Heart left ventricle (tissue), 16 donors: ENCODE data around the gene GTF3A. TPM values are rescaled to one million over a fixed set of nuclear protein-coding genes. Genes with fewer than 3 reads are reported as not detected.
"Not testable (repeated sequence)": the region's sequence is repeated elsewhere in the genome, so short reads cannot be mapped to it uniquely, and the experiment has no call there.

Experiments used
- ATAC-seq, 4 donors: fragments of 200-7000 bp; cut with Tn5 transposase; one replicate each; pipeline ENCODE4 v1.9.1; 2020 to 2022; ENCODE audit warnings: moderate library complexity in 4 of 4, mild to moderate bottlenecking in 3 of 4, moderate number of reproducible peaks in 1 of 4
- DNase-seq, 5 donors: peaks; one replicate each; pipeline ENCODE4 v3.0.0-alpha.2; 2020
- H3K27ac ChIP-seq, 12 donors: fragments of 200-600 bp; sonication (generic) in 4 of 12; one replicate each; pipeline versions ENCODE4 v1.5.0 to v1.8.0; 2016 to 2022; ENCODE audit warnings: mild to moderate bottlenecking in 2 of 12
- H3K27me3 ChIP-seq, 9 donors: fragments of 200-600 bp; sonication (generic) in 2 of 9; one replicate each; pipeline versions ENCODE4 v1.5.1 to v1.8.0; 2016 to 2022; ENCODE audit warnings: mild to moderate bottlenecking in 3 of 9
- H3K36me3 ChIP-seq, 9 donors: fragments of 200-600 bp; sonication (generic) in 2 of 9; one replicate each; pipeline versions ENCODE4 v1.5.0 to v1.8.0; 2018 to 2022; ENCODE audit warnings: mild to moderate bottlenecking in 2 of 9
- H3K4me1 ChIP-seq, 12 donors: fragments of 200-600 bp; sonication (generic) in 4 of 12; one replicate each; pipeline versions ENCODE4 v1.5.0 to v1.8.0; 2016 to 2022; ENCODE audit warnings: mild to moderate bottlenecking in 3 of 12
- H3K4me3 ChIP-seq, 12 donors: fragments of 200-600 bp; sonication (generic) in 4 of 12; one replicate each; pipeline versions ENCODE4 v1.5.0 to v1.8.0; 2017 to 2022; ENCODE audit warnings: mild to moderate bottlenecking in 9 of 12, moderate library complexity in 4 of 12
- H3K9me3 ChIP-seq, 12 donors: fragments of 200-600 bp; sonication (generic) in 4 of 12; one replicate each; pipeline versions ENCODE4 v1.5.0 to v1.8.0; 2016 to 2022; ENCODE audit warnings: mild to moderate bottlenecking in 1 of 12
- CTCF ChIP-seq, 12 donors: fragments of 200-600 bp; sonication (generic) in 4 of 12; IDR thresholded peaks; one replicate each; pipeline versions ENCODE4 v1.5.0 to v1.8.0; 2018 to 2022; ENCODE audit warnings: antibody characterized with exemption in 12 of 12, mild to moderate bottlenecking in 5 of 12
- POLR2A ChIP-seq, 2 donors: fragments of 450-650 bp; IDR thresholded peaks; one replicate each; pipeline ENCODE4 v1.6.1; 2017; ENCODE audit warnings: antibody characterized with exemption in 2 of 2, mild to moderate bottlenecking in 2 of 2, moderate library complexity in 2 of 2
- WGBS, 4 donors: extraction: QIAGEN DNeasy Blood & Tissue Kit in 2 of 4; methylation state at CpG; one replicate each; pipeline versions ENCODE4 v1.1.5 to v1.1.7; 2013 to 2018; 5-methylcytosine and 5-hydroxymethylcytosine counted together
- intact Hi-C, 10 donors: fragments of 100-400 bp; cut with DNase I; formaldehyde crosslinking; loops; one replicate each; pipeline versions ENCODE4 v1.11.1 to v1.14.2; 2022
- polyA plus RNA-seq, 2 donors: library from polyadenylated mRNA; stranded (reverse); fragments of 200-250 nt; gene quantifications; one replicate each; pipeline ENCODE4 v1.2.3, GENCODE V29; 2013
- total RNA-seq, 9 donors: library from RNA; depleted of rRNA in 2 of 9; stranded (reverse); fragments of >200 nt in 2 of 9; fragmentation: NEBNext Ultra II Directional in 3 of 9; extraction: Animal tissue kit (Norgen Biotek cat#: 25700) in 3 of 9; gene quantifications; one replicate each; pipeline versions ENCODE4 v1.1.0 to v1.2.4, GENCODE V29; 2016 to 2023
- donor health status: ischemic (EF 13 %, LVEDD 7.1; RV severe dilation, severe dysfunction).
- donor health status: healthy with polysubstance abuse.
- donor health status: DM: no; HTN: yes; CAD: no.
- donor health status: DM: no; HTN: no; CAD: no.
- donor health status: ischemic (EF 25% LVEDD 6.9; RV normal size, moderate dysfunction).
- donor health status: ischemic (EF 25% LVEDD 5.7; RV mildly dilated, moderate dysfunction).
- donor health status: healthy.
- donor health status: DM: yes; HTN: yes; CAD: no.
- donor health status: ischemic (EF 35%, LVEDD 5.7; RV mildly dilated, moderate dysfunction).
- donor health status: nonischemic (EF 11% LVEDD 7.7; RV severe dilation, severe dysfunction).
- donor health status: DM: yes; HTN: yes; CAD: no.
- donor health status: PGD.
- donor health status: ischemic (EF 29% LVEDD 5.4; RV normal size, mild dysfunction).
- donor health status: nonischemic (EF 23%, LVEDD 6.1; RV moderate dilation, normal function).

GTF3A gene
- total and polyA plus RNA-seq, 11 donors, result 138 to 593 (median 201) TPM

GRCh38 chr13:27398360-27398759, 26.1 kb upstream of the GTF3A start:
- Histone ChIP-seq H3K36me3 (no peaks in the 10 kb centered on the region), H3K27ac (no peak overlapping the region), H3K9me3 (no peaks in the 10 kb centered on the region), H3K4me1 (peaks cover 0 to 13% (median 3%) of the 10 kb centered on the region in 12 donors), H3K4me3 (no peak overlapping the region), H3K27me3 (peaks cover 0 to 9% (median 0%) of the 10 kb centered on the region in 9 donors)
- intact Hi-C loops, result no loop called here
- TF ChIP-seq POLR2A (IDR thresholded peaks at IDR 0.05) (no peak), CTCF (IDR thresholded peaks at IDR 0.05) (no peak)
- WGBS, 4 donors, result 65 to 74% (median 69%) methylated on average over 4 of the region's 4 CpGs
- DNase-seq (no peak), ATAC-seq (no peak)

DNA sequence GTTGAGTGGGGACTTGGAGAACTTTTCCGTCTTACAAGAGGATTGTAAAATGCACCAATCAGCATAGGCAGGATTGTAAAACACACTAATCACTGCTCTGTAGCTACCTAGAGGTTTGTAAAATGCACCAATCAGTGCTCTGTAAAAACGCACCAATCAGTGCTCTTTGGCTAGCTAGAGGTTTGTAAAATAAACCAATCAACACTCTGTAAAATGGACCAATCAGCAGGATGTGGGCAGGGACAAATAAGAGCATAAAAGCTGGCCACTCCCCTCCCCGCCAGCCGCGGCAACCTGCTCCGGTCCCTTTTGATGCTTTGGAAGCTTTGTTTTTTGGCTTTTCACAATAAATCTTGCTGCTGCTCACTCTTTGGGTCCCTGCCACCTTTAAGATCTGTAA, 24.0 kb upstream of the GTF3A start:
- H3K4me1 ChIP-seq, result peaks cover 0 to 13% (median 9%) of the 10 kb centered on the region in 12 donors
- H3K4me3 ChIP-seq, H3K36me3 ChIP-seq, H3K27ac ChIP-seq, ATAC-seq, H3K9me3 ChIP-seq, DNase-seq, H3K27me3 ChIP-seq: not testable (repeated sequence)
- intact Hi-C loops, result loop anchor here in 2 of 10 donors (10.0 kb wide), 2 partner anchors 134 to 384 kb away; no protein-coding TSS in a partner anchor
- WGBS, 4 donors, result 79 to 95% (median 86%) methylated on average over 6 of the region's 6 CpGs

GRCh38 chr13:27401210-27401609, 23.2 kb upstream of the GTF3A start:
- intact Hi-C loops, result loop anchor here in 2 of 10 donors (10.0 kb wide), 2 partner anchors 134 to 384 kb away; no protein-coding TSS in a partner anchor
- 53 to 65% (median 59%) methylated on average over 3 of the region's 3 CpGs for WGBS, 4 donors
- Histone ChIP-seq H3K27ac (no peak overlapping the region), H3K36me3 (no peaks in the 10 kb centered on the region), H3K9me3 (no peaks in the 10 kb centered on the region), H3K4me3 (no peak overlapping the region), H3K27me3 (peaks cover 0 to 6% (median 0%) of the 10 kb centered on the region in 9 donors), H3K4me1 (peaks cover 0 to 13% (median 9%) of the 10 kb centered on the region in 12 donors)
- no peak for TF ChIP-seq POLR2A (IDR thresholded peaks at IDR 0.05)
- TF ChIP-seq CTCF (IDR thresholded peaks at IDR 0.05), result no peak
- ATAC-seq, result peak in 3 of 4 donors; percentile 50 to 71 (median 59)
- peak in 2 of 5 donors; percentile 26 to 49 for DNase-seq

DNA sequence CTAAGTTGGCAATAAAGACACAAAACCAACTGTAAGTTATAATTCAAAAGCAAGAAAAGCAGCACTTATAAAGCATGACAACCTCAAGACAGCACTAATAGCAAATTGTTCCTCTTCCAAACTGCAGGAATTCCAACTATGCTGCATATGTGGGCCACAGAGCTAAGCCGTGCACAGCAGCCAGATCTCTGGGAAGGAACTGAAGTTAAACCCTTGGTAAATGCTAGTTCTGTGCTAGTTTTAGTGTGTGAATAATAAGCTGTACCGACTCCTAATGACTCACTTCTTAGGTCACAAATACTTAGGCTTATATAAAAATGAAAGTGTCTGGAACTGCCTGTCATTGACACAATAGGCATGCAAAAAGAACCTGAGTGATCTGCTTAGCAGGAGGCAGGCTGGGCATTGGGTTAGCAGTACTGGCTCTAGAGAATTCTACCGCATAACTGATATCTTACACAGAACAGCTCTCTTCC, 21.2 kb upstream of the GTF3A start:
- TF ChIP-seq POLR2A (IDR thresholded peaks at IDR 0.05) (no peak), CTCF (IDR thresholded peaks at IDR 0.05) (no peak)
- no peaks in the 10 kb centered on the region for H3K36me3 ChIP-seq
- ATAC-seq, result peak; percentile 14 to 52 (median 48)

More for the DNA sequence above, 21.2 kb upstream of the GTF3A start:
- H3K4me1 ChIP-seq, result peaks cover 0 to 13% (median 9%) of the 10 kb centered on the region in 12 donors
- H3K9me3 ChIP-seq, result no peaks in the 10 kb centered on the region
- peak overlapping the region in 7 of 12 donors; percentile 28 to 74 (median 46) for H3K27ac ChIP-seq
- intact Hi-C loops, result loop anchor here in 2 of 10 donors (10.0 kb wide), 2 partner anchors 132 to 382 kb away; no protein-coding TSS in a partner anchor
- no peak overlapping the region for H3K4me3 ChIP-seq
- DNase-seq, result no peak
- 11 to 27% (median 23%) methylated on average over 3 of the region's 3 CpGs for WGBS, 4 donors
- no peaks in the 10 kb centered on the region for H3K27me3 ChIP-seq
